GM23248 (cell line): Measurements from ENCODE around the gene LINGO1.

Experiments used
- EZH2 ChIP-seq: fragments of 200-600 bp; sonication (generic); IDR thresholded peaks from 2 replicates; pipeline ENCODE4 v1.6.1; 2018; ENCODE audit warnings: antibody characterized with exemption, mild to moderate bottlenecking; ENCODE audit not compliant: insufficient read depth, poor library complexity, severe bottlenecking
- EZH2phosphoT487 ChIP-seq: fragments of 200-600 bp; sonication (generic); IDR thresholded peaks from 2 replicates; pipeline ENCODE4 v1.6.1; 2018; ENCODE audit warnings: antibody characterized with exemption, moderate library complexity, mild to moderate bottlenecking, low read depth; ENCODE audit not compliant: insufficient read depth

- TF ChIP-seq EZH2phosphoT487: no peak
- no peak for TF ChIP-seq EZH2
These were observed 68.4 kb downstream of the LINGO1 start for GRCh38 chr15:77564341-77564740.
